GM18858 (cell line): ENCODE results near the gene NYNRIN.

Source experiments
- ATAC-seq: cut with Tn5 transposase; IDR thresholded peaks from one replicate; pipeline ENCODE4 v1.9.1; 2021; ENCODE audit not compliant: unreplicated experiment

NYNRIN gene

DNA sequence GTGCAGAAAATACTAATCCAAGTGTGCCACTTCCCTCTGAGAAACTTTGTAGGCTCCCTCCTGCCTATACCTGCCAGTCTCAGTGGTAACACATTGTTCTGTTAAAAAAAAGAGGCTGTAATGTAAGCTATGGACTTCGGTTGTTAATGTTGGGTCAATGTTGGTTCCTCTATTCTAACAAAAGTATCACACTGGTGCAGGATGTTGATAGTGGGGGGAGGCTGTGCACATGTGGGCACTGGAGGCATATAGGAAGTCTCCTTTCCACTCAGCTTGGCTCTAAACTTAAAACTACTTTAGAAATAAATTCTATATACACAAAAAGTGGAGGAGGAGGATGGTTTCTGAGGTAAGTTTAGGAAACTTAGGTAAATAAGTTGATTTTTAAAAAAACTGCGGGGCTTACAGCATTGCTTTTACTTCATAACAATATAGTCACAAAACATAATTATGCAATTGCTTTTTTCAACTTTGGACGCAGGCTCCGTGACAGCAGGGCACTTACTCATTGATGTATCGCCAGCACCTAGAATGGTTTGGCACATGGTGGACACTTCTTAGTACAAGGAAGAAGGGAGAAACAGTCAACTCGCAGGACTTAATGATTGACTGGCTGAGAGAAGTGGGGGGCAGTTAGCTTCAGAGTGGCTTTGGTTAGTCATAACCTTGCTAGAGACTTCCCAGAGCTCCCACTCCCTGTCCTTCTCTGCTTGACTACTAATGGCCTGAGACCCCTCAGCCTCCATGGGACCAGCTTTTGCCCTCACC, 7.9 kb upstream of the NYNRIN start:
- no peak for ATAC-seq

DNA sequence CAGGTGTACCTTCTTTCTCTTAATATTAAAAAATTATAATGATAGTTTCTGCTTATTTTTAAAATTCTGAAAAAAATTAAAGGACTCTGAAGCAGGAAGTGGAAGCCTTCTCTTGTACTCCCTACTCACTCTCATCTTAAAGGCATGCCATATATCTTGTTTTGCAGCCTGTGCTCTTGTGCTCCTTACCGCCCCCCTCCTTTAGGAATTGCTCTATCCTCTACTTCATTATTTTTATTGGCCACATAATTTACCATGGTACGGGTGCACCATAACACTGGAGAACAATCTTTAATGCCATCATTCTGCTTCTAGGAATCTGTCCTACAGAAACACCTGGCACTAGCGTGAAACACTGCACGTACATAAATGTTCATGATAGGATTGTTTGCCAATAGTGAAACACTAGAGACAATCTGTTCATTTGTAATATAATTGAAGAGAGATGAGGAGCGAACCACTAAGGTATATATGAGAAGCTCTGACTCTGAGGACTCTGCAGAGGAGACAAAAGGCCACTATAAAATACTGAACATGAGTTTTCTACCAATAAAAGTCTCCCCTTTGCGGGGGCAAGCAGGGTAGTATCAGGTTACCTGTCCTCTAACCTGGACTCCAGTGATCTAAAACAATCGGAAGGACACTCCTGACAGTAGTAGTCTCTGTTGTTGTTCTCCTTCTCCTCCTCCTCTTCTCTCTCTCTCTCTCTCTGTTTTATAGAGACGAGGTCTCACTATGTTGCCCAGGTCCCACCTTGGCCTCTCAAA, 6.3 kb upstream of the NYNRIN start:
- no peak for ATAC-seq

GRCh38 chr14:24394275-24394674, 4.5 kb upstream of the NYNRIN start:
- ATAC-seq = no peak

DNA sequence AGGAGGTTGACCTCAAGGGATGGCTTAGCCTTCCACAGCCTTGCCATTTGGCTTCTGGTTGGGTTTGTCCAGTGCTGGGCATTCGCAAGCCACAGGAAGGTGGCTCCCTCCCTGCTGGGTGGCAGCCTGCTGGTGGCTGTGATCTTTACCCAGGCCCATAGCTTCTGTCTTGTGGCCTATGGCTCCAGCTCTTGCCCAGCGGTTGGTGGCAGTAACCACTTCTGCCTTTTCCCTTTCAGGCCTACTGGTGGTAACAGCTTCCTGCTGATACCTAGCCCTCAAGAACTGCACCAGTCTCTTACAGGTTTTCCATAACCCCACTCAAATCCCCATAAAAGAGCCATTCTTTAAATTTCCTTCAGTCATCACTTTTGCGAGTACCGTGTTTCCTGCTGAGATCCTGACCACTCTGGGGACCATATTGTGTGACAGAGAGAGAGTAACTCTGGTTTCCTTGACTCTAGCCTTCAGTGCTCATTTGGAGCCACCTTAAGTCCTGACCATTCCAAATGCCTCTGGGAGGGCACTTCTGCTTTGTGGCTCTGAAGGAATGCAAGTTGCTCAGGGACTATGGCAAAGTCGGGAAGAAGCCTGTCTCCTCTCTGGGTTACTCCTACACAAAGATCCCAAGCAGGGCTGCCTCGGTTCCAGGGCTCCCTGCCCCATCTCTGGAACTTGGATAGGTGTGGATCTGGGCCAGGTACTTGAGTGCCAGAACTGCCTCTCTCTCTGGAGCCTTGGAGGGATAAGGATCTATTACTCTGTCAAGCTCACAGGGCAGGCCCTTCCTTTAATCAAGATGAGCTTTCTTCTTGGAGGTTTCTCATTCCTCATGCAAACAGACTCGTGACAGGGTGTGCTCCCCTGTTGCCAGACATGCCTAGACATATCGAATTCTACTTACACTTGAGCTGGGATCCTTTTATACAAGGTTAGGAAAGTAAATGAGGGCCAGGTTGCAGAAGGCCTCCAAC, 2.9 kb upstream of the NYNRIN start:
- no peak for ATAC-seq

GRCh38 chr14:24397639-24398292, 1.0 kb upstream of the NYNRIN start:
- no peak for ATAC-seq

DNA sequence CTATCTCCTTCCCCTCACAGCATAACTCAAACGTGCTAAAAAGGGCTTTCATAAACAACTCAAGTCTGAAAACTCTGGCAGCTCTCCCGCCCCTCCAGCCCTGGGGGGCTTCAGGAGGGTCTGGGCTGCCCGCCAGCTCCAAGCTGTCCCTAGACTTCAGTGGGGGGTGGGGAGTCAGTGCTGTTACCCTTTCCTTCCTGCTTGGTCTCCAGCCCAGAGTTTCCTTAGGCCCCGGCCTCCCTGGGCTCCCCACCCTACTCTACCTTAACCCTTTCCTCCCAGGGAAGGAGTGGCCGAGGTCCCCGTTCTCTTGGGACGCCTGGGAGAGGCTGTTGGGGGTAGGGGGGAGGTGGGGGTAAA, 530 bp upstream of the NYNRIN start:
- ATAC-seq = no peak

DNA sequence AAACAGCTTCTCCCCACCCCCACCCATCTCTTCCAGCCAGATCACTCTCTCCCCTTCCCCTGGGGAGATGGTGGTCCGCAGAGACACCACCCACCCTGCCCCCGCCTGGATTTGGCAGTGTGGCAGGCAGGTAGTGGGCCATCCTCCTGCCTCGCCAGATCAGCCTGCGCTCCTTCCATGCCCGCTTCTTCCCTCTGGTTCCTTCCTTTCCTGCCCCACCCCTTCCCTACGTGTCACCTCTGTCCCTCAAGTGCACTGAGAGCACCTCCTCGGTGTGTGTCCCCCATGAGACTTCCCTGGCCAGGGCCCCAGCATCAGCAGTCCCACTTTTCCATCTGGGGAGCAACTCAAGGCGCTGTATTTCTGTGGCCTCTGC, 632 bp downstream of the NYNRIN start:
- ATAC-seq = no peak

GRCh38 chr14:24399999-24400718, 1.4 kb downstream of the NYNRIN start:
- ATAC-seq = no peak

DNA sequence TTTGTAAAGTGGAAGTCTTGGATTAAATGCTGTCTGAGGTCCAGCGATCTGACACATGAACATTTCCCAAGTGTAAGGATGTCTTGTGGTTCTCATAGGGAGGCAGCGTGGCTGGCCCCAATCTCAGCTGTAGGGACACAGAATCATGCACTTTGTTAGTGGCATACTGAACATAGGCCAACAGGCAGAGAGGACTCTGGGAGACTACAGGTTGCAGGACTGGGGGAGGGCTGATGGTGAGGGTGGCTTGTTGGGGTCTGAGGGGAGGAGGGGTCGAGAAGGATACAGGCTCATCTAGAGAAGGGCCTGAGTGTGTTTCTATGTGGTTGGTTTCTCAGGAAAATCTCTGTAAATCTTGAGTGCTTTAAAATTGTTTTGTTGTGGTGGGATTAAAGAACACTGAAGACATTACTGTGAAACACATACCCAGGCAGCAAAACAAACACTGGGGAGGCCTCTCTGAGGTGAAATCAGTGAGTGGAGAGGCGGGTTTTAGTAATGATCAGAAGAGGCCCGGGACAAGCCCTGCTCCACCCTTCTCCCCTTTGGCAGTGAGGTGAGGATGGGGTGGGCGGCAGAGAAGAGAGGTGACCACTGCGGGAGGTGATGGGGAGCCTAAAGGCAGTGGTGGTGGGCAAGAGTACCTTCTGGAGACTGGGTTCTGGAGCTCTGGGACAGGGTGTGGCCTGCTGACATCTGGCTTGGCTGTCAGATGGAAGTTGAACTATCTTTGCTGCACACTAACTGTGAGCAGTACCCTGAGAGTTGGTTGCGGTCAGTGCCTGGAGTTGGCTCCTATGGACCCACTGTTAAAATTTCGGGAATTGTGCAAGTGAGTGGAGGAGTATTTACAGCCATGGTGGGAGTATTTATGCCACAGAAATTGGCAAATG, 3.3 kb downstream of the NYNRIN start:
- ATAC-seq = no peak

GRCh38 chr14:24403294-24403998, 4.6 kb downstream of the NYNRIN start:
- ATAC-seq = no peak

DNA sequence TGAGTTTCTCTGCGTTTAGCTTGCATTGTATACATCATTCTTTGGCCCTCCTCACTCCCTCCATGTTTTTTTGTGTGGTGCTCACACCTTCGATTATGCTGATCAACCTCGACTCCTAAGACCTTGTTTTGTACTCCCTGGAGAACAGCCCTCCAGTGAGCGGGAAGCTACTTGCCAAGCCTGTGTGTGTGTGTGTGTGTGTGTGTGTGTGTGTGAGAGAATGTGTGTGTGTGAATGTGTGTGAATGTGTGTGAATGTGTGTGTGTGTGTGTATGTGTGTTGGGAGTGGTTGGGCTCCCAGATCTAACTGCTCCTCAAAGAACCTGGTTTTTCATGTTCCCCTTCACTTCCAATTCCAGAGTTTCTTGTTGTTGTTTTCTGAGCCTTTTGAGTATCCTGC, 6.0 kb downstream of the NYNRIN start:
- ATAC-seq = no peak

DNA sequence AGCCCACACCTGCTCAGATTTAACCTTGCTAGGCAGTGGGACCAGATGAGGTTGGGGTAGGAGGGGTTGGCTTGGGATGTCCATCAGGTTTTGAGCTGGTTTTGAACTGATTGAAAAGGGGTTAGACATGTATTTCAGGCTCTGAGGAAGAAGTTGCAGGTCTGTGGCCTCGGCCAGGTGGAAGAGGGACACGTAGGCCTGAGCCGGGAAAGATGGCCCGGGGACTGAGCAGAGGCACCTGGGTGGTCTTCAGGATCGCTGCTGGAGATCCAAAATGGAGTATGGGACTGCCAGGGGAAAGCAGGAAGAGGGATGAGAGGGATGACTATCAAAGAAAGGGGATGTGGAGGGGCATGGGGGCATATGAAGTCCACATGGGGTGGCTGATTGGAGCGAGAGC, 7.6 kb downstream of the NYNRIN start:
- no peak for ATAC-seq

DNA sequence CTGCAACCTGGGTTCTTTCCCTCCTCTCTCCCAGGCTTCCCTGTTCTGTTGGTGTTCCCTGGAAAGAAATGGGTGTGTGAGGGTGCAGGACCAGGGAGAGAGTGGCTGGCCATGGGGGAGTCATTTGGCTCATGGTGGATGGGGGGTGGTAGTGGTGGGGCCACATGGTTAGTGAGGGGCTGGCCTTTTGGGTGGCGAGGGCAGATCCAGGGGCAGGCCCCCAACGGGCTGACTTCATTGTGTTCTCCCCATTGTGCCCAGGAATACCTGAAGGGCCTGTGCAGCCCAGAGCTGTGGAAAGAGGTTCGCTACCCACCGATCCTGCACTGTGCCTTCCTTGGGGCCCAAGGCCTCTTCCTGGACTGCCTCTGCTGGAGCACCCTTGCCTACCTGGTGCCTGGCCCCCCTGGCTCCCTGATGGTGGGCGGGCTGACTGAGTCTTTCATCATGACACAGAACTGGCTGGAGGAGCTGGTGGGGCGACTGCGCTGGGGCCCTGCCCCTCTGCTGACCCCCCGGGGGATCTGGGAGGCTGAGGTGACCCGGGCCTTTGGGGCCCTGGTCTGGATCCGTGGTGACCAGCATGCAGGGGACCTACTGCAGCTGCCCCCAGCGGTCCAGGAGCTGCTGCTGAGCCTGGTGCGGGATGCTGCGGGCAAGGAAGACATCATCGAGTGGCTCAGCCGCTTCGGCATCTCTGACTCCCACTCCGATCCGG, 9.0 kb downstream of the NYNRIN start:
- ATAC-seq = no peak

DNA sequence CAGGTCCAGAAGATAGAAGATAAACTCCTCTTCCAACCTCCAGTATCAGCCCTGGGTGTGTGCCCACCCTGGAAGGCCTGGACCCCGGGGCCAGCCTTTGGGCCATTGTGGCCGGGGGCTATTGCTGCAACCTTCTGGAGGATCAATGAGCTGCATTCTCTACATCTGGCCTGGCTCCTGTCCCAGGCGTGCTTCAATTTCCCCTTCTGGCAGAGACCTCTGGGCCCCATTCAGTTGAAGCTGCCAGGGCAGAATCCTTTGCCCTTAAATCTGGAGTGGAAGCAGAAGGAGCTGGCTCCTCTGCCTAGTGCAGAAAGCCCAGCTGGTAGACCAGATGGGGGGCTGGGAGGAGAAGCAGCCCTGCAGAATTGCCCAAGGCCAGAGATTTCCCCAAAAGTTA, 10.0 kb downstream of the NYNRIN start:
- no peak for ATAC-seq

- ATAC-seq = no peak
These were observed 10.4 kb downstream of the NYNRIN start for GRCh38 chr14:24409192-24409591.

DNA sequence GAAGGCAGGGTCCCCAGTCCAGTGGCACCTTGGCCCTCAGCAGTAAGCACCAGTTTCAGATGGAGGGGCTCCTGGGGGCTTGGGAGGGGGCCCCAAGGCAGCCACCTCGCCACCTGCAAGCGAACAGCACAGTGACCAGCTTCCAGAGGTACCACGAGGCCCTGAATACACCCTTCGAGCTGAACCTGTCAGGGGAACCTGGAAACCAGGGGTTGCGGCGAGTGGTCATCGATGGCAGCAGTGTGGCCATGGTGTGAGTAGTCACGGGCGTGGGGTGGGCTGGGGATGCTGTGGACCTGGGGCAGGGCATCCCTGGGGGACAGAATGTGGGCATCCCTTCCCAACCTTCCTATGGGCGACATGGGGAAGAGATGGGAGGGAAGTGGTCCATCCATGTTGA, 11.2 kb downstream of the NYNRIN start:
- no peak for ATAC-seq

GRCh38 chr14:24411443-24412389, 12.9 kb downstream of the NYNRIN start:
- ATAC-seq = no peak
